K562 (cell line): ENCODE results near the gene CFAP53. TPM values are rescaled to one million over a fixed set of nuclear protein-coding genes. Genes with fewer than 3 reads are reported as not detected.

Experiments
- CREB1 ChIP-seq, 2 experiments: sonication (generic) in 1 of 2; formaldehyde crosslinking in 1 of 2; IDR thresholded peaks; 2 replicates each; pipeline versions ENCODE4 v1.6.1 to v1.8.0; 2012 to 2022; ENCODE audit warnings: inconsistent platforms in 1 of 2, mild to moderate bottlenecking in 1 of 2, missing genetic modification reagents in 1 of 2, moderate library complexity in 1 of 2
- ELF1 ChIP-seq: fragments of 200-800 bp; sonication (Bioruptor generic); IDR thresholded peaks from 2 replicates; pipeline ENCODE4 v1.6.1; 2016; ENCODE audit warnings: missing genetic modification characterization, missing compliant biosample characterization
- ERF ChIP-seq: fragments of 450-650 bp; formaldehyde crosslinking; IDR thresholded peaks from 2 replicates; pipeline ENCODE4 v1.4.0; 2020; ENCODE audit warnings: mild to moderate bottlenecking, mixed read lengths
- FOXA3 ChIP-seq, 2 experiments: fragments of 450-650 bp in 1 of 2; sonication (generic) in 1 of 2; formaldehyde crosslinking; IDR thresholded peaks in 1 of 2; conservative IDR thresholded peaks in 1 of 2; 2 replicates each; pipeline versions ENCODE4 v1.4.0 to v1.8.0; 2020 to 2022; ENCODE audit warnings: mild to moderate bottlenecking in 2 of 2, missing genetic modification reagents in 1 of 2
- FOXP1 ChIP-seq: sonication (generic); formaldehyde crosslinking; IDR thresholded peaks from 2 replicates; pipeline ENCODE4 v1.8.0; 2022; ENCODE audit warnings: mild to moderate bottlenecking, missing genetic modification reagents
- HMG20B ChIP-seq: fragments of 250-450 bp; sonication (Bioruptor Pico); IDR thresholded peaks from 2 replicates; pipeline ENCODE4 v1.5.0; 2021; ENCODE audit warnings: mild to moderate bottlenecking
- L3MBTL2 ChIP-seq: fragments of 450-650 bp; IDR thresholded peaks from 2 replicates; pipeline ENCODE4 v1.6.1; 2016; ENCODE audit warnings: mild to moderate bottlenecking, moderate library complexity
- MAZ ChIP-seq, 2 experiments: fragments of 450-650 bp in 1 of 2; sonication (generic) in 1 of 2; formaldehyde crosslinking; IDR thresholded peaks in 1 of 2; conservative IDR thresholded peaks in 1 of 2; 2 replicates each; pipeline versions ENCODE4 v1.4.0 to v1.5.0; 2020; ENCODE audit warnings: mild to moderate bottlenecking in 1 of 2, missing genetic modification reagents in 1 of 2
- MBD2 ChIP-seq: sonication (generic); IDR thresholded peaks from 2 replicates; pipeline ENCODE4 v1.6.1; 2016; ENCODE audit warnings: low read depth, borderline replicate concordance
- MNT ChIP-seq, 2 experiments: fragments of 450-650 bp; conservative IDR thresholded peaks; 2 replicates each; pipeline ENCODE4 v1.6.1; 2017; ENCODE audit warnings: mild to moderate bottlenecking in 2 of 2, moderate library complexity in 2 of 2
- MYC ChIP-seq, 2 experiments: fragments of 250-450 bp in 1 of 2; sonication (Bioruptor Pico) in 1 of 2; IDR thresholded peaks; 2 replicates each; pipeline versions ENCODE4 v1.5.1 to v1.6.1; 2012 to 2021; ENCODE audit warnings: low read depth in 2 of 2, borderline replicate concordance in 1 of 2, improper control_type of control experiment in 1 of 2, low read length in 1 of 2, mild to moderate bottlenecking in 1 of 2, moderate library complexity in 1 of 2
- NR2C1 ChIP-seq, 2 experiments: fragments of 450-650 bp; IDR thresholded peaks; 2 replicates each; pipeline ENCODE4 v1.6.1; 2017; ENCODE audit warnings: mild to moderate bottlenecking in 2 of 2, antibody characterized with exemption in 1 of 2, inconsistent platforms in 1 of 2, missing compliant biosample characterization in 1 of 2, missing genetic modification characterization in 1 of 2
- RBM15 ChIP-seq: fragments of 200-400 bp; formaldehyde crosslinking; IDR thresholded peaks from 2 replicates; pipeline ENCODE4 v1.6.1; 2018; ENCODE audit warnings: mild to moderate bottlenecking, low read length, moderate library complexity; ENCODE audit not compliant: insufficient read depth
- RBM22 ChIP-seq: fragments of 200-400 bp; formaldehyde crosslinking; IDR thresholded peaks from 2 replicates; pipeline ENCODE4 v1.6.1; 2018; ENCODE audit warnings: low read length, low read depth; ENCODE audit not compliant: poor library complexity, severe bottlenecking
- TAF7 ChIP-seq: fragments of 450-650 bp; IDR thresholded peaks from 2 replicates; pipeline ENCODE4 v1.6.1; 2016; ENCODE audit warnings: missing genetic modification characterization, missing compliant biosample characterization
- TCF3 ChIP-seq: sonication (generic); formaldehyde crosslinking; IDR thresholded peaks from 2 replicates; pipeline ENCODE4 v1.4.0; 2020; ENCODE audit warnings: mild to moderate bottlenecking, missing genetic modification reagents
- THAP7 ChIP-seq: fragments of 250-450 bp; sonication (Bioruptor Pico); IDR thresholded peaks from 2 replicates; pipeline ENCODE4 v1.5.0; 2021
- ZBTB11 ChIP-seq, 3 experiments: fragments of 200-800 bp in 1 of 3; fragments of 250-450 bp in 1 of 3; fragments of 450-650 bp in 1 of 3; sonication (Bioruptor Pico) in 1 of 3; sonication (Bioruptor generic) in 1 of 3; formaldehyde crosslinking in 1 of 3; IDR thresholded peaks; 2 replicates each; pipeline versions ENCODE4 v1.6.1 to v1.8.0; 2016 to 2022; ENCODE audit warnings: mild to moderate bottlenecking in 2 of 3, missing genetic modification characterization in 2 of 3, missing compliant biosample characterization in 1 of 3, moderate library complexity in 1 of 3
- ZNF12 ChIP-seq: sonication (generic); formaldehyde crosslinking; IDR thresholded peaks from 2 replicates; pipeline ENCODE4 v1.4.0; 2020; ENCODE audit warnings: mild to moderate bottlenecking, missing genetic modification reagents
- polyA plus RNA-seq, 8 experiments: library from polyadenylated mRNA; depleted of rRNA in 4 of 8; stranded (reverse) in 5 of 8; unstranded in 3 of 8; fragments of >200 nt; fragmentation: Nextera tagmentation in 2 of 8; fragmentation: Illumina TruSeq in 1 of 8; extraction: Ambion mirVana in 2 of 8; extraction: Trizol in 1 of 8; gene quantifications; 2 replicates each; pipeline versions ENCODE4 v1.2.1 to v1.2.3, GENCODE V29; 2011 to 2014; ENCODE audit warnings: inconsistent platforms in 1 of 8, missing spikeins in 1 of 8
- total RNA-seq, 7 experiments: library from RNA; depleted of rRNA in 6 of 7; stranded (reverse); fragments of >200 nt in 6 of 7; fragmentation: Illumina TruSeq in 2 of 7; extraction: Trizol in 2 of 7; gene quantifications; 2 replicates each; pipeline versions ENCODE4 v1.2.1 to v1.2.3, GENCODE V29; 2011 to 2021; ENCODE audit warnings: low replicate concordance in 1 of 7

CFAP53 gene
- total and polyA plus RNA-seq, 9 of the 15 experiments (the other 6 are each of a cell fraction or from before 2014, with no cell fraction given), result 0.21 to 1.9 (median 1.2) TPM

- TF ChIP-seq HMG20B (CRISPR knock-in tag) (no peak), RBM22 (peak; percentile 27), TAF7 (peak; percentile 62; the same call in 1 of the 2 replicates), MYC (IDR thresholded peaks at IDR 0.05; ENCODE audit: low read depth, low read length) (peak; percentile 88), MYC (CRISPR knock-in tag; IDR thresholded peaks at IDR 0.05; ENCODE audit: borderline replicate concordance, low read depth) (no peak), ZBTB11 (CRISPR knock-in tag; IDR thresholded peaks at IDR 0.05) (peak in 1 of 3 experiments; percentile 63; a peak in 2 of 6 replicates), L3MBTL2 (peak; percentile 94), CREB1 (IDR thresholded peaks at IDR 0.05) (no peak; the same call in 1 of the 2 replicates), CREB1 (CRISPR knock-in tag; IDR thresholded peaks at IDR 0.05) (peak; percentile 52; the same call in 1 of the 2 replicates), FOXP1 (CRISPR knock-in tag) (peak; percentile 81; the same call in 1 of the 2 replicates), RBM15 (no peak), MAZ (CRISPR knock-in tag; conservative IDR thresholded peaks at IDR 0.05 in 1 of 2, IDR thresholded peaks at IDR 0.05 in 1 of 2) (peak in 1 of 2 experiments; percentile 39; a peak in 1 of 4 replicates), TCF3 (CRISPR knock-in tag) (peak; percentile 25; the same call in 1 of the 2 replicates), FOXA3 (CRISPR knock-in tag; conservative IDR thresholded peaks at IDR 0.05 in 1 of 2, IDR thresholded peaks at IDR 0.05 in 1 of 2) (peak in 1 of 2 experiments; percentile 45; a peak in 1 of 4 replicates), ZNF12 (CRISPR knock-in tag) (0 out of 2 replicates have a peak, but pooled peaks have one; percentile 69), MBD2 (peak; percentile 63; the same call in 1 of the 2 replicates), MNT (conservative IDR thresholded peaks at IDR 0.05) (peak; percentile 75 to 77), THAP7 (no peak), ERF (CRISPR knock-in tag) (no peak), NR2C1 (IDR thresholded peaks at IDR 0.05) (peak; percentile 94), NR2C1 (tag; IDR thresholded peaks at IDR 0.05) (peak; percentile 94), ELF1 (tag) (peak; percentile 86)
Measured at GRCh38 chr18:50281295-50281971, 15.1 kb upstream of the CFAP53 start, which contains the start of gene MBD1 (continued).
